ENCODE measurements around the gene IL6R.

The IL6R gene

DNA sequence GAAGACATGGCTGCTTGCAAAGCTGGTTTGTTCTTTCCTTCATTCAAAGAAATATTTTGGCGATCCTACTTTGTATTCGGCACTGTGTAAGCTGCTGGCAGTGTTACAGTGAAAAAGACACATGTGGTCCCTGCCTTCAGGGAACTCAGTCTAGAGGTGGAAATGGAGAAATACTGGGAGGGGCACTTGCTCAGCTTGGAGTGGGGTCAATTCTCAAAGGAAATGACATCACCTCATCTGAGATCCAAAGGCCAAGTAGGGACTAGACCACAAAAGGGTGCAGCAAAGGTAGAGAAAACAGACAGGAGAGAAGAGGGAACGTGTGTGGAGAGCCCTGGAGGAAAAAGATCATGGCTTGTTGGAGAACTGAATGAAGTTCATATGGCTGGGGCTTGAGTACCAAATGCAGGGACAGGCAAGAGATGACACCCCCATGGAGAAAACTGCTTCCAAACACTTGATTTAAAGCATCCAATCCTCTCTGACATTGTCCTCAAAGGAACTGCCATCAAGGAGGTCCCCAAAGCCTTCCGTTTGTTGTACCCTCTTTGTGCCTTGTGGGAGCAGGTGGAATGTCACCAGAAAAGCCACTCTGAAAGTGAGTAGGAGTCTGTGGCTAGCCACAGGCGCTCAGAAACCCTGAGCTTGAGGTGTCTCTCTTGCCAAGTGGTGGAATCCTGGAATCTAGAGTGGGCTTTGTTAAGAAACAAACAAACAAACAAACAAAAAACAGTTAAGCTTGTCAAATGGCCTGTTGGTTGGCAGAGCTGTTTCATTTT is 48.6 kb downstream of the IL6R start:
- DNase-seq = no peak

- no peak for DNase-seq
These were observed 49.4 kb downstream of the IL6R start for GRCh38 chr1:154454386-154455120.

GRCh38 chr1:154456631-154457030 is 51.5 kb downstream of the IL6R start:
- no peak for DNase-seq

DNA sequence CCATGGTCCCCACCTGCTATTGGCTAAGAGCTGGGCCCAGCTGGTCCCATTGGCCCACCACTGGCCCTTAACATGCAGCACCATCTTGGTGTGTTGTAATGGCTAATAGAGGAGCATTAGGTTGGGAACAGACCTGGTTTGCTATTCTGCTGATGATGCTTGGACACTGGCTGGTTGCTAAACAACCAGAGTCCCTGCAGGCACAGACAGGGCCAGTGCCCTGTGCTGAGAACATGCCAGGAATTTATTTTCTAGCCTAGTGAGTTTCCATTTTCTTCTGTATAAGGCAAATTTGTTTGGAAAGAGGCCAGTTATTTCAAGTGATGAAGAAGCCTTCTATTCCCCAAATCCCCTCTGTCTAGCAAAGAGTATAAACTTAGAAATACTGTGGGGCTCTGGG is 53.9 kb downstream of the IL6R start:
- DNase-seq = no peak

DNA sequence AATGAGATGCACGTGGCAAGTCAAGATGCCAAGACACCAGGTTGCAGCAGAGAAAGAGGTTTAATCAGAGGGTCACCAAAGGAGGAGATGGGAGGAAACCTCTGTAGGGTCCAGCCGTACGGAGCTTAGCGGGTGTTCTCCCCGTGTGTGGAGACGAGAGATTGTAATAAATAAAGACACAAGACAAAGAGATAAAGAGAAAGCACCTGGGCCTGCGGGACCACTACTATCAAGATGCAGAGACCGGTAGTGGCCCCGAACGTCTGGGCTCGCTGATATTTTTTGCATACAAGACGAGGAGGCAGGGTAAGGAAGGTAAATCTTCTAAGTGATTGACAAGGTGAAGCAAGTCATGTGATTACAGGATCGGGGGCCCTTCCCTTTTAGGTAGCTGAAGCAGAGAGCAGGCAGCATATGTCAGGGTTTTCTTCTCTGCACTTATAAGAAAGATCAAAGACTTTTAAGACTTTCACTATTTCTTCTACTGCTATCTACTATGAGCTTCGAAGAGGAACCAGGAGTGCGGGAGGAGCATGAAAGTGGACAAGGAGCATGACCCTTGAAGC is 55.6 kb downstream of the IL6R start:
- no peak for DNase-seq

DNA sequence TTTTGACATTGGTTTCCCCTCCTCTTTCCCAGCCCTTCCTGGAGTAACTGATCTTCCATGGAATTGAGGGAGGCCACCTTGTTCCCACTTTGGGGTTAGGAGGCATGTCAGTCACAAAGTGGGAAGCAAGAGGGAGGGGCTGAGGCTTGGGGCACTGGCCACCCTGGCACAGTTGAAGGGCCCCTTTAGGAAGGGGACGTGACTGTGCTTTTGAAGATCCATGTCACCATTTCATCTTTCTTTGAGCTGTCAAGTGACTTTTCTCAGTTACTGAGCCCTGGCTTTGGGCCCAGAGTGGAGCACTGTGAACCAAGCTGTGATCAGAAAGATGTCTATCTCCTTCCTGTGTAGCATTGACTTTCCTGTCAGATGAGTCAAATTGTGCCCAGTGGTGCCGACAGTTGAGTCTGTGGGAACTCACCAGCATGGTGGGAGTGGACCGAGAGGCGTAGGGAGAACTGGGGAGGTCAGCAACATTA is 58.4 kb downstream of the IL6R start:
- DNase-seq = no peak

DNA sequence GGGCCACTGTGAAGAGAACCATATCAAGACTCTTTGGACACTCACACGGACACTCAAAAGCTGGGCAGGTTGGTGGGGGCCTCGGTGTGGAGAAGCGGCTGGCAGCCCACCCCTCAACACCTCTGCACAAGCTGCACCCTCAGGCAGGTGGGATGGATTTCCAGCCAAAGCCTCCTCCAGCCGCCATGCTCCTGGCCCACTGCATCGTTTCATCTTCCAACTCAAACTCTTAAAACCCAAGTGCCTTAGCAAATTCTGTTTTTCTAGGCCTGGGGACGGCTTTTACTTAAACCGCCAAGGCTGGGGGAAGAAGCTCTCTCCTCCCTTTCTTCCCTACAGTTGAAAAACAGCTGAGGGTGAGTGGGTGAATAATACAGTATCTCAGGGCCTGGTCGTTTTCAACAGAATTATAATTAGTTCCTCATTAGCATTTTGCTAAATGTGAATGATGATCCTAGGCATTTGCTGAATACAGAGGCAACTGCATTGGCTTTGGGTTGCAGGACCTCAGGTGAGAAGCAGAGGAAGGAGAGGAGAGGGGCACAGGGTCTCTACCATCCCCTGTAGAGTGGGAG is 60.6 kb downstream of the IL6R start:
- DNase-seq = no peak

GRCh38 chr1:154466206-154466605 is 61.1 kb downstream of the IL6R start:
- DNase-seq = no peak

DNA sequence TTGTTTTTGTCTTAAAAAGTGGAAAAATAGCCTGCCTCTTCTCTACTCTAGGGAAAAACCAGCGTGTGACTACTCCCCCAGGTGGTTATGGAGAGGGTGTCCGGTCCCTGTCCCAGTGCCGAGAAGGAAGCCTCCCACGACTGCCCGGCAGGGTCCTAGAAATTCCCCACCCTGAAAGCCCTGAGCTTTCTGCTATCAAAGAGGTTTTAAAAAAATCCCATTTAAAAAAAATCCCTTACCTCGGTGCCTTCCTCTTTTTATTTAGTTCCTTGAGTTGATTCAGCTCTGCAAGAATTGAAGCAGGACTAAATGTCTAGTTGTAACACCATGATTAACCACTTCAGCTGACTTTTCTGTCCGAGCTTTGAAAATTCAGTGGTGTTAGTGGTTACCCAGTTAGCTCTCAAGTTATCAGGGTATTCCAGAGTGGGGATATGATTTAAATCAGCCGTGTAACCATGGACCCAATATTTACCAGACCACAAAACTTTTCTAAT is 61.8 kb downstream of the IL6R start:
- DNase-seq = no peak

DNA sequence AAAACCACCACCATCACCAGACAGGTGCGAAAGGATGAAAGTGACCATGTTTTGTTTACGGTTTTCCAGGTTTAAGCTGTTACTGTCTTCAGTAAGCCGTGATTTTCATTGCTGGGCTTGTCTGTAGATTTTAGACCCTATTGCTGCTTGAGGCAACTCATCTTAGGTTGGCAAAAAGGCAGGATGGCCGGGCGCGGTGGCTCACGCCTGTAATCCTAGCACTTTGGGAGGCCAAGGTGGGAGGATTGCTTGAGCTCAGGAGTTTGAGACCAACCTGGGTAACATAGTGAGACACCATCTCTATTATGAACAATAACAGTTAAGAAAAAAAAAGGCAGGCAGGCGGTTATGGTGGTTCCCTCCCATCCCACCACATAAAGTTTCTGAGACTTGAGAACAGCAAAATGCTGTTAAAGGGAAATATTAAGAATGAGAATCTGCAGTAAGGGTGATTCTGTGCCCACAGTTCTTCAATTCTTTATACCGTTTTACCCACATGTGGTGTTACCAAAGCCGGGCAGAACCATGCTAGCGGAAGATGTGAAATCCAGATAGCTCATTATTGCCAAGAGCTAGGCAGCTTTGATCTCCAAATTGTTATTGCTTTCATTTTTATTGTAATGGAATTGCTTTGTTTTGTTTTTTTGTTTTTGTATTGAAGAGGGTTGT is 62.4 kb downstream of the IL6R start:
- DNase-seq = no peak

GRCh38 chr1:154468535-154469250 is 63.5 kb downstream of the IL6R start:
- peak; percentile 93 for DNase-seq

- no peak for DNase-seq
These were observed 64.9 kb downstream of the IL6R start for GRCh38 chr1:154469844-154470560.

DNA sequence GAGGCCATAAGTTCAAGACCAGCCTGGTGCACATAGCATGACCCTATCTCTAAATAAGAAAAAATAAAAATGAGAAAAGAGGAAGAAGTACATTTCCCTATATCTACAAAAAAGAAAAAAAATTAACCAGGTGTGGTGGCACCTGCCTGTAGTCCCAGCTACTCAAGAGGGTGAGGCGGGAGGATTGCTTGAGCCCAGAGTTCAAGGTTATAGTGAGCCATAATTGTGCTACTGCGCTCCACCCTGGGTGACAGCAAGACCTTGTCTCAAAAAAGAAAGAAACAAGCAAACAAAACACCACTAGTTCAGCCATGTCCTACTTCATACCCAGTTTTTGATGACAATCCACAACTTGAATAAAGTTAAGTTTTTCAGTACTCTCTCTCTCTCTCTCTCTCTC is 66.2 kb downstream of the IL6R start:
- no peak for DNase-seq

DNA sequence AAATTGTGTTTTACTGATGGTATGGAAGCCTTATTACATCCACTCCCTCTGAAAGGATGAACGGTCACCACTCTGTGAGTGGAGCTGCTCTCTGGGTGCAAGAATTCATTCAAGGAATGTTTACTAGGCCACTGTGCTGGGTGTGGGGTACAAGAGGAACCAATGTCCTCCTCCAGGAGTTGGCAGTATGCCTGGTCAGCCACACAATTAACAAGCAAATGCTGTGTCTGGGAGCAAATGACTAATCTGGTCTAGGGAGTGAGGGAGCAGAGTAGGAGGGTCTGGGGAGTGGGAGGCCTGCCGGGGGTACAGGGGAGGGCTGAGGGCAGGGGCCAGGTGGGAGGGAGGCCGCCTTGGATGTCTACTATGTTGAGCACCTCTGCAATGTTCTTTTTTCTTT is 69.7 kb downstream of the IL6R start:
- no peak for DNase-seq

GRCh38 chr1:154476791-154477190 is 71.6 kb downstream of the IL6R start:
- DNase-seq = no peak

GRCh38 chr1:154478013-154478412 is 72.9 kb downstream of the IL6R start:
- DNase-seq = no peak

GRCh38 chr1:154478639-154479038 is 73.5 kb downstream of the IL6R start:
- no peak for DNase-seq

GRCh38 chr1:154479764-154480421 is 74.8 kb downstream of the IL6R start:
- DNase-seq = peak; percentile 98

GRCh38 chr1:154481053-154481452 is 75.9 kb downstream of the IL6R start:
- peak; percentile 99 for DNase-seq

GRCh38 chr1:154483941-154484803 is 79.0 kb downstream of the IL6R start:
- no peak for DNase-seq
